NCI-H82 (cell line): ENCODE data around the gene SERPINH1.

Source experiments
- DNase-seq: peaks from one replicate; lab custom pipeline; 2025; lab: John Stamatoyannopoulos, UW

SERPINH1 gene

DNA sequence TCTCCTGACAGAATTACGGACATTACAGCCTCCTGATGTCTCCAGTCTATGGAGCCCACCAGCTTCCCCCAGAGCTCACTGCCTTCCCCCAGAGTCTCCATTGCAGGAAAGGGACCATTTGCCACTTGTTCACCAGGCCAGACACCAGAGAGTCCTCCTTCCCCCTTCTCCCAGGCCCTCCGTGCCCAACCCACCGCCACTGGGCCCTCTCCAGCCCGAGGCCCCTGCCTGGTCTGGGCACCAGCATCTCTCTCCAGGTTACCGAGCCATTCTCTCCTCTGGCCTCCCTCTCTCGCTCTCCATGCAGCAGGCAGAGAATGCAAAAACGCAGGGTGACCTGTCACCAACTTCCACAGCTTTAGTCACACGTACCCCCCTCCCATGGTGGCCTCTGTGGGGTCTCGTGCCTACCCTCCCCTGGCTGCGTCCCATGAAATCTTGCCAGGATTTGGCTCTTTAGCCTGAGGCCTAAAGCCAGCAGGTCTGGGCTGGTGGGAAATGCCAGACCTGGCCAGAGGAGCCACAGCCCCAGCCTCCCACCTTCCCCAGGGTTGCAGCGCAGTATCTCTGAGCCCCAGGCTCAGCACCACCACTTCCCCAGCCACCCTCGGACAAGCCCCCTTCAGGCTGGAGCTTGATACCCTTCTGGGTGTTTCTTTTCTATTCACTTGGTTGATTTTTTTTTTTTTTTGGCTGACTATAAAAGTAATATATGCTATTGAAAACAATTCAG, 6.8 kb upstream of the SERPINH1 start:
- no peak for DNase-seq

DNA sequence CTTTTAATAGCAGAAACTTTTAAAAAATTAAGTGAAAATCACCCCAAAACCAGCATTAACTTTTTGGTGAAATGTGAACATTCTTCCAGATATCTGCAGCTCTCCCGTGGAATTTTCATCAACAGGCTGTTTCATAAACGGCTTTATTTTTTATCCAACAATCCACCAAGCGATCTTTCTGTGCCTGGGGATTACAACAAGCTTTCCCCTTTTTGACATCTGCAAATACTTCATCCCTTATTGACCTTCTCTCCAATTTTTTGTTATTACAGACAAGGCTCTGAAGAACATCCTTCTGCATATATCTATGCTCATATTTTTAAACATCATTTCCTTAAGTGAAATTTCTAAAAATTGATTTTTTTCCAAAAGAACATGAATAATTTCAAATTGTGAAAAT, 5.8 kb upstream of the SERPINH1 start:
- no peak for DNase-seq

DNA sequence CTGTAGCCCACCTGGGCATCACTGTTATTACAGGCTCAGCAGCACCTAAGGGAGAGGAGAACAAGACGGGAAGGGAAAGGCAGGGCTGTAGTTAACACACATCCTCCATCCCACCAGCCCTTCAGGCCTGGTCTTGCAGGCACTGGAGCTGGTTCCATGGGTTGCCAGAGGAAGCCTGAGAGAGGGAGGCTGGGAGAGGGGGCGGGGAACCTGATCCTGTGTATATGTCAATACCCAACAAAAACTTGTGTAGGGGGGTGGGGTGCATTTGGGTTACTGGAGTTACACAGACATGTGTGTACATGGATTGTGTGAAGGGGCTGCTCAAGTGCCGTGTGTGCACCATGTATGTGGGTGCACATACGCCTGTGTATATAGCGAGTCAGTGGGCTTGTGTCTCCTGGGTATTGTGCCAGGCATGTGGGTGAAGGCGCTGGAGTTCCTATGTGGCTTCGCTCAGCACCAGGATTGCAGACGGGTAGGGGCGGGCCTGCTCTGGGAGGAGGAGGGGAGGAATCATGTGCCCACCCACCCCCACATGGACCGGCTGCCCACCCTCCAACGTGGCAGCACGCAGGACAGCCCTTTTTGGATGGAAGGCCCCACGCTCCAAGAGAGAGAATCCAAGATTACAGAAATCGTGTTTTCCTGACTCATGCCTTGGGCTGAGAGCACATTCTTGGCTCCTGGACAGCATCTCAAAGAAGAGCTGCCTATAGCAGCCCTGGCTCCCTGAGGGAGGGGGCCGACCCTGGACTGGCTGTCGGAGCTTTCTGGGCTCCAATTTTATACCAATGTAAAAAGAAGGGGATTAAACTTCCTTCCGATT, 4.2 kb upstream of the SERPINH1 start:
- no peak for DNase-seq

DNA sequence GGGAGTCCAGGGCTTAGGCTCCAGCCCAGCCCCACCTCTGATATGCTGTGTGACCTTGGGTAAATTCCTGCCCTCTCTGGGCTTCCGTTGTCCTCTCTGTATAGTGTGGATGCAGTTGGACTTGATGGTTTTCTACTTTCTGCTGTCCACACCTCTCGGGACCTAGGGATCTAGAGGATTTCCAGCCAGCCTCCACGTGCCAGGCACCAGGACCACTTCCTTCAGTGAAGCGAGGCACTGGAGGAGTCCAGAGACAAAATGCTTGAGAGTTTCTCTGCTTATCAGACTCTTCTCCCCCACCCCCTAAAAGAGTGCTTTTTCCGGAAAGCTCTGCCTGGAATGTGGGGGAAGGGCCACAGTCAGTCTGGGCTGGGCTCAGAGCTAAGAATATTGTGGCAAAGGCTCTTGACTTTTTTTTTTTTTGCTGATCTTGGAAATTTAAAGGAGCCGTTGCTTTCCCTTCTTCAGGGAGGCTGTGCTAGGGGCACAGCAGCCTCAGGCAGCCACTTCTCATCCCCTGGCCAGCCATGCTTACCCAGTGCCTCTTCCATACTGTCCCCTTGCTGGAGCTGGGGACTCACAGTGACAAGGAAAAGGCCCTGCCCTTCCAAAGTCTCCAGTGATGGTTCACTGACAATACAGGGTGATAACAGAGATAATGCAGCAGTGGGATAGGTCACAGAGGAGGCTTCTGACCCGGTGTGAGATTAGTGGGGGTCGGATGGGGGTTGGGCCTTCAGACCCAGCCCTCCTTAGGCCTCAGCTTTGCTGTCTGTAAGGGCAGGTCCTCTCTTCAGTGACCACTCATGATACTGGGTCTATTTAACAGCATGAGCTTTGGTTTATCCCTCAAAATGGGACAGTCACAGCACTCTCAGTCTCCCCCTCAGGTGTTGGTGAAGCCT, 2.9 kb upstream of the SERPINH1 start:
- no peak for DNase-seq

- no peak for DNase-seq
Observed at GRCh38 chr11:75560644-75561043, 1.4 kb upstream of the SERPINH1 start.

DNA sequence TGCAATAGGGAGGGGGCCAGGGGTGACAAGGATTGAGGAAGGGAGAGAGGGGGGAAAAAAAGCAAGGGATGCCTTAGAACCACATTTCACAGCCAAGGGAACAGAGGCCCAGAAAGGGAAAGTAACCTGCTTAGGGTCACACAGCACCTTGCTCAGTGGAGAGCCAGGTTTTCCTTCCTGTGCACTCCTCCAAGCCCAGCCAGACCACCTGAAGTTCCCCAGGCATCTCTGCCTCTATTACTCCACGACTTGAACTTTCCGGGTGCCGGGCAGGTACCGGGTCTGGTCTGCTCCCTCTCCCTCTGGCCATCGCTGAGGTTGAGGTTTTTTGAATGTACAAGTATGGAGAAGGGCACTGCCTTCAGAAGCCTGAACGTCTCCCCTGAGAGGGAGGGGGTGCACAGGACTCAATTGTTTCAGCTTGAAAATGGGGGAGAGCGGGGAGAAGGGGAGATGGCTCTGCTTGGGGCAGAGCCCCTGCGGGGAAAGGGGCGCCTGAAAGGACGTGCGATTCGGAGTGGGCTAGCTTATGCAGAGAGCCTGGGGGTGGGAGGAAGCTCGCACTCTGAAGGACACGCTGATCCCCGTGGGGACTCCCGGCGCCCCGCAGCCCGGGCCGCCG, 516 bp upstream of the SERPINH1 start:
- no peak for DNase-seq

GRCh38 chr11:75562836-75563484, 907 bp downstream of the SERPINH1 start:
- DNase-seq: peak; percentile 42

- no peak for DNase-seq
Observed at GRCh38 chr11:75563501-75563977, 1.5 kb downstream of the SERPINH1 start.

- DNase-seq: no peak
Observed at GRCh38 chr11:75563978-75564552, 2.0 kb downstream of the SERPINH1 start.

DNA sequence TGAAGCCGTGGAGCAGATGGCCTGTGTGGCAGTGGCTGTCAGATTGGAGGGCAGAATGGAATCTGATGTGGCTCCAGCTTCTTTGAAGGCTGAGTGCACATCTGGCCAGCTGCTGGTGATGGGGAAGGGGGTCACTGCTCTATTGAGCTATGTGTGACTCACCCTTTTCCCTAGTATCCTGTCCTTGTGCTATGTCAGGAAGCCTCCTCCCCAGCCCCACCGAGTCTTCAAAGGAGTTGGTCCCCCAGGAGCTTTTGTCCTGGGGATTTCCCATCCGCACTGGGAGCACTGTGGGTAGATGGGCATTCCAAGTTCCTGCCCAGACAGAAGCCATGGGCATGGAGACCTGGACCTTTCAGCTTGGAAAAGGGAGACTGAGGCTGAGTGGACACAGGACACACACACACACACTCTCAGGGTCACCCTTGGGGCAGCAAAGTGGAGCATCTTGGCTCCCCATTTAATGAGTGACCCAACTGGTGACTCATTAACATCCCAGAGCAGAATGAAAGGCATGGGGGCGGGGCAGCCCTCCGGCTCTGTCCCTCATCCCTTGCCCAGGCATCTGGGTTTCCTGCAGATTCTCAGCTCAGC, 3.3 kb downstream of the SERPINH1 start:
- no peak for DNase-seq

DNA sequence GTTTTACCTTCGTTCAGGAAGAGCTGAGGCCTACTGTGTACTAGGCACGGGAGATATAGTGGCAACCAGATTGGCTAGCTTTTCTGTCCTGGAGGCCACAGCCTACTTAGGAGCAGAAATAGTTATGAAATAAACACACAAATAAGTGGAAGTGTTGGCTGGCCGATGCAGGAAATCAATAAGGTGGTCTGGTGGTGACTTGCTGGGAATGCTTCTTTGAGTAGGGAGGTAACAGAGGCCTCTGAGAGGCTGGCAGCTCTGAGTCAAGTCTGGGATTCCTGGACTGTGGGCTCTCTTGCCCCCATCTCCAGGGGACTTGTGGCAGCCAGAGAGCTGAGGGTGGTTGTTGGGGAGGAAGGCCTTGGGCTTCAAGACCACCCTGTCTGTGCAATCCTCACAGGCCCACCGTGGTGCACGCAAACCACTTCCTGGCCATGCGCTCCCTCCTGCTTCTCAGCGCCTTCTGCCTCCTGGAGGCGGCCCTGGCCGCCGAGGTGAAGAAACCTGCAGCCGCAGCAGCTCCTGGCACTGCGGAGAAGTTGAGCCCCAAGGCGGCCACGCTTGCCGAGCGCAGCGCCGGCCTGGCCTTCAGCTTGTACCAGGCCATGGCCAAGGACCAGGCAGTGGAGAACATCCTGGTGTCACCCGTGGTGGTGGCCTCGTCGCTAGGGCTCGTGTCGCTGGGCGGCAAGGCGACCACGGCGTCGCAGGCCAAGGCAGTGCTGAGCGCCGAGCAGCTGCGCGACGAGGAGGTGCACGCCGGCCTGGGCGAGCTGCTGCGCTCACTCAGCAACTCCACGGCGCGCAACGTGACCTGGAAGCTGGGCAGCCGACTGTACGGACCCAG, 4.1 kb downstream of the SERPINH1 start:
- DNase-seq: no peak

DNA sequence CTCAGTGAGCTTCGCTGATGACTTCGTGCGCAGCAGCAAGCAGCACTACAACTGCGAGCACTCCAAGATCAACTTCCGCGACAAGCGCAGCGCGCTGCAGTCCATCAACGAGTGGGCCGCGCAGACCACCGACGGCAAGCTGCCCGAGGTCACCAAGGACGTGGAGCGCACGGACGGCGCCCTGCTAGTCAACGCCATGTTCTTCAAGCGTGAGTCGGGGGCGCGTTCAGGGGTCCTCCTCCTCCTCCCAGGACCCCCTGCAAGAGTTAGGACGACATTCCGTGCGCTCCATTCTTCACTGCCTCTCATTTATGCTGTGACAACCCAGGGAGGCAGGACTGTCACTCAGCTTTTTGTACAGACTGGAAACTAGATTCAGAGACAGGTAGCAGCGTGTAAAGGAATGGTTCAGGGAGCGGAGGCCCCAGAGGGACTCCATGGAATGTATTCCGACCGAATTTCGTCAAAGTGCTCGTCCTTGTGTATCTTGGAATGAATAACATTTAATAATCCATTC, 4.8 kb downstream of the SERPINH1 start:
- no peak for DNase-seq

DNA sequence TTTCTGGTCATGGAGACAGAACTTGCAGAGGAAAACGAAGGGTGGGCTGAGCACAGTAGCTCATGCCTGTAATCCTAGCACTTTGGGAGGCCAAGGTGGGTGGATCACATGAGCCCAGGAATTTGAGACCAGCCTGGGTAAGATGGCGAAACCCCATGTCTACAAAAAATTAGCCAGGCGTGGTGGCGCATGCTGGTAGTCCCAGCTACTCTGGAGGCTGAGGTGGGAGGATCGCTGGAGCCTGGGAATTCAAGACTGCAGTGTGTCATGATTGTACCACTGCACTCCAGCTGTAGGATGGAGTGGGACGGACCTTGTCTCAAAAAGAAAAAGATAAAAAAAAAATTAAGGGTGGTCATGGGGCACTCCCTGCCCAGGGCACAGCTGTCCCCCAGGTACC, 5.9 kb downstream of the SERPINH1 start:
- DNase-seq: no peak

- DNase-seq: no peak
Observed at GRCh38 chr11:75568616-75569219, 6.7 kb downstream of the SERPINH1 start.

GRCh38 chr11:75570559-75571139, 8.6 kb downstream of the SERPINH1 start:
- peak; percentile 12 for DNase-seq

GRCh38 chr11:75571625-75572024, 9.6 kb downstream of the SERPINH1 start:
- no peak for DNase-seq

- no peak for DNase-seq
Observed at GRCh38 chr11:75572744-75573143, 10.7 kb downstream of the SERPINH1 start.
